HG03521 (cell line): ENCODE measurements around the gene C1S.
"Not testable (repeated sequence)": the region's sequence is repeated elsewhere in the genome, so short reads cannot be mapped to it uniquely, and the experiment has no call there.

Source experiments
- ATAC-seq: cut with Tn5 transposase; IDR thresholded peaks from one replicate; pipeline ENCODE4 v1.9.1; 2021; ENCODE audit warnings: mild to moderate bottlenecking, moderate library complexity; ENCODE audit not compliant: unreplicated experiment

C1S gene

GRCh38 chr12:7101047-7101693, 40.7 kb downstream of the C1S start:
- no peak for ATAC-seq

DNA sequence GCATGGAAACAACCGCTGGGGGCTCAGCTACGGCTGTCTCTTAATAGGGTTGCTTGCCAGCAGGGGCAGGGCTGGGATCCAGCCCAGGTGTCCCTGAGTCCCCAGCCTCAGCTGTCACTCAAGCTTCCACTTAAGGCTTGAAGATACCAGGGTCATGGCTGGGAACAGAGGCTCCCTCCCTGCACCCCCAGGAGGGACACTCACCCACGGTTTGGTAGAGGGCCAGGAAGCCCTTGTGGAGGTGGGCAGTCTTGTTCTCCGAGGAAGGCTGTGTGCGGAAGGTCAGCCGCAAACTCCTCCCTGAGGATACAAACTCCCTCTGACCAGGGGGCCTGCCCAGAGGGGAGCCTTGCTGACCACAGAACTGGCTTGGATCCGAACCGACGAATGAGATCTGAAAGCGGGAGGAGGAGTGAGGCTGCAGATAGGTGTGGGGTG, 41.2 kb downstream of the C1S start:
- ATAC-seq: no peak

- no peak for ATAC-seq
Measured at GRCh38 chr12:7102582-7102981, 42.1 kb downstream of the C1S start.

GRCh38 chr12:7103837-7104584, 43.5 kb downstream of the C1S start:
- ATAC-seq: no peak

GRCh38 chr12:7106082-7106481, 45.6 kb downstream of the C1S start:
- ATAC-seq: no peak

- ATAC-seq: not testable (repeated sequence)
Measured at GRCh38 chr12:7107181-7107580, 46.7 kb downstream of the C1S start.

DNA sequence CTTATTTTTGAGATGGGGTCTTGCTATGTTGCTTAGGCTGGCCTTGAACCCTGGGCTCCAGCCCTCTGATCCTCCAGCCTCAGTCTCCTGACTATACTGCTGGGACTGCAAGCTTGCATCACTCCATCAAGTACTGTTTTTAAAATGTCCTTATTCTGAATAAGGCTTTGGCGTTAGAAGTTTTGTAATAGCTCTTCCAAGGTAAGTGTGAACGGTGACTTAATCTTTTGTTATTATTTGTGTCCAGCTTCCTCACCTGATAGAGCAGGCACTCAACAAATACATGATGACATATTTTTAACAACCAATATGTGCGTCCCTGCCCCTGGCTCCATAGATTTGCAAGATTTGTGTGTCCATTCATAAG, 47.1 kb downstream of the C1S start:
- ATAC-seq: no peak

DNA sequence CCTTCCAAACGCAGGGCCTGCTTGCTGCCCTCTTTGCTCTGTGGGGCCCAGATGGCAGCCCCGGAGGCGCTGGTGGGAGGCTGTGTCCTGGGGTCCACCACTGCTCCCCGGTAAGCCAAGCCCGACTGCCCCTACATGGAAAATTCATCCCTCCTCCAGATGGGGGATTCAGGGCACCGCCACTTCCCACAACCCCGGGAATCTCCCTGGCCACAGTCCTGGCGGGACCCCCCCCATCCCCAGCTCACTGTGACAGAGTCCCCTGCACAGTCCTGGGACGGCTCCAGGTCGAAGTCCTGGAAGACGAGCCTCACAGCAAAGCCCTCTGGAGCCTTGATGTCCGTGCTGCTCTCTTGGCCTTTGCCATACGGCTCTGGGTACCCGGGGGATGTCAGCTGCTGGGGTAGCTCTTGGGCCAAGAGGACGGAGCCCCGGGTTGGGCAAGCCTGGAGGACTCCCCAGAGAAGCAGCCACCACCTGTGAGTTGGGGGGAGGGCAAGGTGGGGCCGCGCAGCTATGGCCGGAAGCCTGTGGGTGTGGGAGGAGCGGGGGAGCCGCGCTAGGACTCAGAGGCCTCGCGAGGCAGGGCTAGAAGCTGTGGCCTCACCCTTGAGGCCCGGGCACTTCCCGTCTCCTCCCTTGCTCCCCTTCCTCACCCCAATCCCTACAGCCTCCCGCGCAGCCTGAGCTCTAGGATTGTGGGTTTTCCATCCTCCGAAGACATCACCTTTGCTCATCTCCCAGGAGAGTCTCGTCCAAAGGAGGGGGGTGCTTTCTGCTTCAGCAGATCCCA, 47.7 kb downstream of the C1S start:
- peak; percentile 92 for ATAC-seq

GRCh38 chr12:7108796-7109571, 48.5 kb downstream of the C1S start, which contains the start of gene C1RL:
Gene C1RL, minus strand, starts transcription at chr12:7109214. Its CDS starts 34 bp downstream, at chr12:7109180.
- ATAC-seq: peak; percentile 5

- ATAC-seq: no peak
Measured at GRCh38 chr12:7109572-7109920, 49.0 kb downstream of the C1S start.

DNA sequence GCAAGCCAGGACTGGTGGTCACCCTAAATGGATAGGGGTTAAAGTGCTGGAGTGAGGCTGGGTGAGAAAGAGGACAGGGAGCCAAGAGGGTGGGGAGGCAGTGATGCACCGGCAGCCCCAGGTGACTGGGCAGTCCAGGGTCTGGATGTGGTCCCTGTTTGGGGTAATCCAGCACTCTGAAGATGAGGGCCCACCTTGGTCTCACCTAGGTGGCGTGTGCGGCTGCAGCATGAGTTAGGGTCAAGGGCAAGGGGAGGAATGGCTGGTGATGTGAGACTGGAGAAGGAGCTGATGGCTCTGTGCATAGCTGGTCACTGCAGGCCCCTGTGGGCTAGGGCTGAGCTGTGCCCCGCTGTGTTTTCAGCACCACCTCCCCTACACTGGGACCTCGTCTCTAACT, 50.1 kb downstream of the C1S start:
- no peak for ATAC-seq

GRCh38 chr12:7112041-7112440, 51.5 kb downstream of the C1S start:
- no peak for ATAC-seq

DNA sequence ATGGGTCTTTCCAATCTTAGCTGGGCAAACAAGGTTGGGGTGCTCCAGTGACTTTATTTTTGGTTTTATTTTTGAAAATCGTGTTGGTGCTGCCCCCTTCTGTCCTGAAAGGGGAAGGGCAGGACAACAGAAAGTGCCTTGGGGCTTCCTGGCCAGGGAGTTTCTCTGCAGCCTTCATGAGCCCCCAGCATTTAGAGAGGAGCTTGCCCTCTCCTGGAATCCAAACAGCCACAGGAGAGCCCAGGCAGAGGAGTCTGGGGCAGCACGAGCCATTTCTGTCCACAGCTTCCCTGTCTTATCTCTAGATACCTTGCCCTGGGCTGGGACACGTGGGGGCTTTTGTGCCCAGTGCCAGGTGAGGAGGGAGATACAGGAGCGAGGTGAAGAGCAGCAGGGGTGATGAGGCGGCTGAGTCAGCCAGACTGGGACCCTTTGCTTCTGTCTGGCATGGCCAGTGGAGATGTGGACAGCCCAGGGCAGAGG, 52.9 kb downstream of the C1S start:
- no peak for ATAC-seq

DNA sequence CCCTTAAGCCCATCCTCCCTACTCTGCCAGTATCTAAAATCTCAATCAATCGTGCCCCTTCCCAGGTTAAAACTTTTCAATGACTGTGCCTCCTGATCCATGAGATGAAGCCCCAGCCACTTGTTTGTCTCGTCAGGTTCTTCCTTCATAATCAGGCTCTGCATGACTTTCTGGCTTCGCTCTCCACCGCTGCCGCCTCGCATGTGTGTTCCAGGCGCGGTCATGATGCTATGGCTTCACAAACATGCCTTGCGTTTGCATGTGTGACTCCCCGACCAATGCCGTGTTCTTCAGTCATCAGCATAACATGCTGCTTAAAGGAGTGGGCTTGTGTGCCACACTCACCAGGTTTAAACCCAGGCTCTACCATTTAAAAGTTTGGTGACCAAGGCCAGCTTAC, 53.5 kb downstream of the C1S start:
- no peak for ATAC-seq

DNA sequence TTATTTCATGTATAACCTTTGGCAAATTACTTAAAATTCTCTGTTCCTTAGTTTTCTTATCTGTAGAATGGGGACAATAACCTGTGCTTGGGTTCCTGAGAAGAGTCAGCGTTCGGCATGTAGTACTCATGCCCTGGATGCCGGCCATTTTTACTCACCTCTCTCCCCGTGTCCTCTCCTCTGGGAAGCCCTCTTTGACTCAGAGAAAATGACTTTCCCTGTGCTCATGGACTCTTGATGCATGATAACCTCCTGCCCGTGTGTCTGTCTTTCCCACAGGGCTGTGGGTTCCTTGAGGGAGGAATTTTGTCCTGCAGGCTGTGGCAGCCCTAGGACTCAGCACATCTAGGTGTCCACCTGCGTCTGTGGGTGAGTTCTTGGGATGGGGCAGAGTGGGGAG, 54.3 kb downstream of the C1S start:
- no peak for ATAC-seq

DNA sequence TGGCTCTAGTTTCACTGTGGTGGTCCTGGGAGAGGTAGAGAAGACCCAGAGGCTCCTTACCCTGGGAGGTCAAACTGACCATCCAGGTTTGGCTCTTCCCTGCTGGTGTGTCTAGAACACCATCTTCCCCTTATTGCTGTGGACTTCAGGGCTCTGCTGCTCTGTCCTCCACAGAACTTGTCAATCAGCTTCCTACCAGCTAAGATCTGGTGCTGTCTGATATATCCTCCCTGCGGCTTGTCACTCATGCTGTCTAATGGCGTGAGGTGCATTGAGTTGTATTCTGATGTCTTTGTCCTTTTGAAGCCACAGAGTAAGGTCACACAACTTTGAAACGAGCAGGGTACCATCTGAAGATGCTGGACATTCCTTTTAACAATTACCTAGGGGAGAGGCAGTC, 55.7 kb downstream of the C1S start:
- no peak for ATAC-seq

DNA sequence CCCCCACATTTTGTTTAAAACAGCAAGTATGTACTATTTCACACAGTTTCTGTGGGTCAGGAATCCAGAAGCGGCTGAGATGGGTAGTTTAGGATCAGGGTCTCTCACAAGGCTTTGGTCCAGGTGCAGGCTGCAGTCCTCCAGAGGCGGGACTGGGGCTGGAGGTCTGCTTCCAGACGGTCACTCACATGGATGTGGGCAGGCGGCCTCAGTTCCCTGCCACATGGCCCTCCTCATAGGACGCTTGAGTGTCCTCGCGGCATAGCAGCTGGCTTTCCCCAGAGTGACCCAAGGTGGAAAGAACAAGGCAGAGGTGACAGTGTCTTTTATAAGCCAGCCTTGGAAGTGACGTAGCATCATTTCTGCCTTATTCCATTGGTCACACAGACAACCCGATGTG, 56.4 kb downstream of the C1S start:
- no peak for ATAC-seq

GRCh38 chr12:7117670-7118069, 57.2 kb downstream of the C1S start:
- no peak for ATAC-seq

DNA sequence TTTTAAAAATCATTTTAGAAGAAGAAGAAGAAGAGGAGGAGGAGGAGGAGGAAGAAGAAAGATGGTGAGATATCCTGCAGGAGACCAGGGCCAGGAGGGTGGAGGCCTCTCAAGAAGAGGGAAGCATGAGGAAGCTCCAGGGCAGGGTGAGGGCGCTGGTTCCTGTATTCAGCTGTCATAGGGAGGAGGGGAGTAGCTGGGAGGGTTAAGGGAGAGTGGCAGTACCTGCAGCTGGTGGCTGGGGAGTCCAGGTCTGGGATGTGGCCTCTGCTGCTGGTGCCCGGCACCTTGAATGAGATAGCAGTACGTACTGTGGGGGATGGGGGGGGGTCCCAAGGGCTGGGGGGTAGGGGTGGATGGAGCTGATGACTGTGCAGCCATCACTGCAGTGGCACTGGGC, 58.4 kb downstream of the C1S start:
- ATAC-seq: no peak

- no peak for ATAC-seq
Measured at GRCh38 chr12:7120166-7120565, 59.6 kb downstream of the C1S start.
